ELF-1 (cell line): ENCODE data around the gene FAAP100.

Experiments used
- DNase-seq: peaks from one replicate; pipeline ENCODE4 v3.0.0-alpha.2; 2016; ENCODE audit warnings: low read depth, low spot score

The FAAP100 gene

DNA sequence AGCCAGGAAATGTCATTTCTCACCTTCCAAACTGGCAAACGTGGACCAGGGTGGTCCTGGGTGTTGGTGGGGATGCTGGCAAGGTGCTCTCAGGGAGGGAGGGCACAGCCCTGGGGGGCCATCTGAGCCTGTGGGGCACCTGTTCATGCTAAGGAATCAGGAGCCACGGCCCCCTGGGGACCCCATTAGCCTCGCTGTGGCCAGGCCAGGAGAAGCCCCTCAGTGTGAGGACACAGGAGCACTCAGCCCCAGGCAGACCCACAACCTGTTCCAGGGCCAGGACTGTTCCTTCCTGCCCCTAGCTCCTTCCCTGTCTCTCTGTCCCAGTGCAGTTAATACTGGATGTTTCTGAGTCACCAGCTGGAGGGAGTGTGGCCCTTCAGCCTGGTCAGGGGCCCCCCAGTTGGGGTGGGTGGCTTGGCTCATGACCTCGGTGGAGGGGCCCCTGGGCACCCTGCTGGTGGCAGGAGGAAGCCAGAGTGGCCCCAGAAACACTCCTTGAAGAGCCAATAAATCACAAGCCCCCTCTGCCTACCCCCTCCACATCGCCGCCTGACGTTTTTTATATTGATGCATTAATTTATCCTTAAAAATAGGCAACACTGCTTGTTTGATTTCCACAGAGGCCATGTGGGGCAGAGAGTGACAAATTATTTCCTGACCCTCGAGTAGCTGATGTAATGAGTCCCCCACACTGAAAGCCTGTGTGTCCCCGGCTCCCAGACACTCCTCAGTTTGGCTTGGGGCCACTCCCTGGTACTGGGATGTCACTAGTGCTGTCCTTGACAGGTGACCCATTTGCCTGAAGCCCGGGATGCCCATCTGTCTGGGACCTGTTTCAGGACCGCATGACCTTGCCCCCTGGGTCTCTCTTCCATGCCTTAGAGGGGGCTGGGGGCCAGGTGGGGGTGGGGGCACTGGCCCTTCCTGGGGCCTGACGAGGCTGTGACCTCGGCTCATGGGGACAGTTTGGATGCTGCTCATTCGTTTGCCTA lies 61.9 kb downstream of the FAAP100 start:
- DNase-seq, result no peak
